Right lobe of liver (tissue), 6 donors: ENCODE results near the gene SUPT4H1. TPM values are rescaled to one million over a fixed set of nuclear protein-coding genes. Genes with fewer than 3 reads are reported as not detected.
A peak's percentile ranks its signal among the peaks of the same experiment; 100 is the strongest.

Experiments used
- ATAC-seq, 4 donors: fragments of 200-7000 bp; cut with Tn5 transposase; one replicate each; pipeline ENCODE4 v1.9.1; 2020; ENCODE audit warnings: mild to moderate bottlenecking in 4 of 4, moderate library complexity in 4 of 4
- DNase-seq, 3 donors: peaks; one replicate each; pipeline ENCODE4 v3.0.0-alpha.2; 2020
- H3K27ac ChIP-seq, 3 donors: fragments of 200-600 bp; one replicate each; pipeline ENCODE4 v1.8.0; 2022
- H3K27me3 ChIP-seq, 2 donors: fragments of 200-600 bp; one replicate each; pipeline ENCODE4 v1.8.0; 2022
- H3K36me3 ChIP-seq, 4 donors: fragments of 200-600 bp; sonication (generic) in 1 of 4; one replicate each; pipeline versions ENCODE4 v1.5.1 to v1.8.0; 2017 to 2022; ENCODE audit warnings: control low read depth in 1 of 4
- H3K4me1 ChIP-seq, 4 donors: fragments of 200-600 bp; sonication (generic) in 1 of 4; one replicate each; pipeline versions ENCODE4 v1.5.1 to v1.8.0; 2017 to 2022; ENCODE audit warnings: control low read depth in 1 of 4
- H3K4me3 ChIP-seq, 3 donors: fragments of 200-600 bp; one replicate each; pipeline ENCODE4 v1.8.0; 2022
- H3K9me3 ChIP-seq, 4 donors: fragments of 200-600 bp; sonication (generic) in 1 of 4; one replicate each; pipeline versions ENCODE4 v1.5.1 to v1.8.0; 2017 to 2022; ENCODE audit warnings: control low read depth in 1 of 4
- CTCF ChIP-seq, 4 donors: fragments of 200-600 bp in 3 of 4; fragments of 450-650 bp in 1 of 4; IDR thresholded peaks; one replicate each; pipeline versions ENCODE4 v1.5.1 to v1.8.0; 2016 to 2022; ENCODE audit warnings: antibody characterized with exemption in 4 of 4, mild to moderate bottlenecking in 2 of 4
- POLR2A ChIP-seq: fragments of 450-650 bp; IDR thresholded peaks from one replicate; pipeline ENCODE4 v1.6.1; 2017; ENCODE audit warnings: antibody characterized with exemption, mild to moderate bottlenecking
- WGBS: methylation state at CpG from one replicate; pipeline ENCODE4 v1.1.6; 2018; ENCODE audit warnings: low coverage, low lambda C conversion rate; ENCODE audit not compliant: insufficient coverage; ENCODE audit errors: missing lambda C conversion rate; 5-methylcytosine and 5-hydroxymethylcytosine counted together
- intact Hi-C, 2 donors: fragments of 100-400 bp; cut with DNase I; formaldehyde crosslinking; loops; one replicate each; pipeline versions ENCODE4 v1.11.2 to v1.14.1; 2022
- total RNA-seq, 6 experiments: library from RNA; depleted of rRNA in 2 of 6; stranded (reverse); fragments of >200 nt in 2 of 6; fragmentation: NEBNext Ultra II Directional in 3 of 6; extraction: Animal tissue kit (Norgen Biotek cat#: 25700) in 3 of 6; gene quantifications; one replicate each; pipeline versions ENCODE4 v1.1.0 to v1.2.4, GENCODE V29; 2016 to 2023
- donor health status: DM: no; HTN: yes; CAD: no.
- donor health status: DM: no; HTN: no; CAD: no.
- donor health status: DM: no; HTN: no; CAD: no.
- donor health status: DM: no; HTN: yes; CAD: no.
- donor health status: DM: no; HTN: yes; CAD: no.

The SUPT4H1 gene
- total RNA-seq, 6 experiments from 2014 or later = 24.8 to 50.9 (median 37.0) TPM

- Histone ChIP-seq H3K27ac (no peak overlapping the region), H3K27me3 (no peaks in the 10 kb centered on the region), H3K36me3 (no peaks in the 10 kb centered on the region), H3K9me3 (no peaks in the 10 kb centered on the region), H3K4me1 (no peaks in the 10 kb centered on the region), H3K4me3 (no peak overlapping the region)
- 74% methylated on average over 8 of the region's 21 CpGs for WGBS
- DNase-seq (peak in 1 of 3 donors; percentile 38), ATAC-seq (no peak)
- intact Hi-C loops = no loop called here
- TF ChIP-seq CTCF (IDR thresholded peaks at IDR 0.05) (no peak), POLR2A (no peak)
These were observed 42.8 kb downstream of the SUPT4H1 start for GRCh38 chr17:58308985-58309917.

GRCh38 chr17:58308173-58308984 lies 43.6 kb downstream of the SUPT4H1 start:
- Histone ChIP-seq H3K4me1 (no peaks in the 10 kb centered on the region), H3K27me3 (no peaks in the 10 kb centered on the region), H3K9me3 (no peaks in the 10 kb centered on the region), H3K27ac (no peak overlapping the region), H3K36me3 (no peaks in the 10 kb centered on the region), H3K4me3 (no peak overlapping the region)
- no peak for TF ChIP-seq POLR2A
- TF ChIP-seq CTCF (IDR thresholded peaks at IDR 0.05) = peak in 3 of 4 donors; percentile 6 to 32 (median 15)
- DNase-seq (peak in 2 of 3 donors; percentile 42 to 58), ATAC-seq (peak; percentile 6 to 33 (median 22))
- intact Hi-C loops = no loop called here
- 80% methylated on average over 1 of the region's 32 CpGs for WGBS

- intact Hi-C loops = no loop called here
- Histone ChIP-seq H3K4me1 (no peaks in the 10 kb centered on the region), H3K27me3 (no peaks in the 10 kb centered on the region), H3K27ac (no peak overlapping the region), H3K36me3 (no peaks in the 10 kb centered on the region), H3K9me3 (no peaks in the 10 kb centered on the region), H3K4me3 (no peak overlapping the region)
- ATAC-seq = no peak
- WGBS = 100% methylated on average over 1 of the region's 20 CpGs
- peak in 1 of 3 donors; percentile 51 for DNase-seq
- no peak for TF ChIP-seq POLR2A
- no peak for TF ChIP-seq CTCF (IDR thresholded peaks at IDR 0.05)
These were observed 44.4 kb downstream of the SUPT4H1 start for GRCh38 chr17:58307468-58308172.

- ATAC-seq (no peak), DNase-seq (peak in 1 of 3 donors; percentile 27)
- Histone ChIP-seq H3K4me1 (no peaks in the 10 kb centered on the region), H3K27ac (no peak overlapping the region), H3K36me3 (no peaks in the 10 kb centered on the region), H3K27me3 (no peaks in the 10 kb centered on the region), H3K9me3 (no peaks in the 10 kb centered on the region), H3K4me3 (no peak overlapping the region)
- 100% methylated on average over 4 of the region's 19 CpGs for WGBS
- TF ChIP-seq POLR2A = no peak
- intact Hi-C loops = no loop called here
These were observed 45.7 kb downstream of the SUPT4H1 start for GRCh38 chr17:58306131-58306951.
